A673 (cell line): Measurements from ENCODE around the gene TAF4. TPM values are rescaled to one million over a fixed set of nuclear protein-coding genes. Genes with fewer than 3 reads are reported as not detected.

ENCODE experiments used
- BruUV-seq: library from RNA; stranded (reverse); fragments of 400-500 nt; replicated peaks from 2 replicates; lab custom pipeline; 2021; lab: Mats Ljungman, UMichigan
- CTCF ChIA-PET: fragments of 300-600 bp; sonication (Branson Sonifier 250); formaldehyde crosslinking; loops from one replicate; lab custom pipeline; 2022; ENCODE audit warnings: antibody characterized with exemption; lab: Charles Lee
- POLR2A ChIA-PET: fragments of 300-600 bp; sonication (Branson Sonifier 250); formaldehyde crosslinking; loops from one replicate; lab custom pipeline; 2022; ENCODE audit warnings: antibody characterized with exemption; ENCODE audit not compliant: low non-redundant PET; lab: Charles Lee
- DNase-seq: peaks from one replicate; pipeline ENCODE4 v3.0.0-alpha.2; 2015; ENCODE audit warnings: low spot score
- H3K27ac ChIP-seq: fragments of 200-600 bp; sonication (generic); 2 replicates; pipeline ENCODE4 v1.5.1; 2016; ENCODE audit warnings: mixed run types, low read depth, mild to moderate bottlenecking, mixed read lengths, antibody characterized with exemption, low read length; ENCODE audit not compliant: poor library complexity, severe bottlenecking
- H3K27me3 ChIP-seq: fragments of 200-600 bp; sonication (generic); replicated peaks from 2 replicates; pipeline ENCODE4 v1.6.1; 2017; ENCODE audit warnings: mixed run types, low read depth, mild to moderate bottlenecking, mixed read lengths, antibody characterized with exemption, low read length; ENCODE audit not compliant: insufficient read depth, poor library complexity
- H3K36me3 ChIP-seq: fragments of 200-600 bp; sonication (generic); 2 replicates; pipeline ENCODE4 v1.6.1; 2016; ENCODE audit warnings: mixed run types, mild to moderate bottlenecking, mixed read lengths, antibody characterized with exemption, low read length; ENCODE audit not compliant: insufficient read depth, poor library complexity, severe bottlenecking
- H3K4me1 ChIP-seq: fragments of 200-600 bp; sonication (generic); 2 replicates; pipeline ENCODE4 v1.6.1; 2017; ENCODE audit warnings: mixed run types, mild to moderate bottlenecking, mixed read lengths, antibody characterized with exemption, low read length; ENCODE audit not compliant: insufficient read depth, poor library complexity, severe bottlenecking
- H3K4me3 ChIP-seq: fragments of 200-600 bp; sonication (generic); 2 replicates; pipeline ENCODE4 v1.5.1; 2016; ENCODE audit warnings: low read depth, mixed run types, mild to moderate bottlenecking, mixed read lengths, low read length; ENCODE audit not compliant: poor library complexity, severe bottlenecking
- H3K9me3 ChIP-seq: fragments of 200-600 bp; sonication (generic); 2 replicates; pipeline ENCODE4 v1.6.1; 2016; ENCODE audit warnings: mixed run types, low read depth, mild to moderate bottlenecking, mixed read lengths, antibody characterized with exemption, low read length; ENCODE audit not compliant: poor library complexity, severe bottlenecking
- CTCF ChIP-seq: fragments of 300-800, 200-600 bp; sonication (generic); conservative IDR thresholded peaks from 2 replicates; pipeline ENCODE4 v1.5.1; 2017; ENCODE audit warnings: low read depth, mild to moderate bottlenecking, antibody characterized with exemption, low read length, moderate library complexity, mixed read lengths
- EZH2 ChIP-seq: fragments of 200-600 bp; sonication (generic); IDR thresholded peaks from 2 replicates; pipeline ENCODE4 v1.6.1; 2017; ENCODE audit warnings: borderline replicate concordance, low read depth, mild to moderate bottlenecking, mixed read lengths, antibody characterized with exemption, low read length; ENCODE audit not compliant: poor library complexity, severe bottlenecking
- intact Hi-C: fragments of 100-400 bp; cut with micrococcal nuclease; formaldehyde crosslinking; loops from one replicate; pipeline ENCODE4 v1.10.0; 2022; ENCODE audit not compliant: unreplicated experiment
- microRNA-seq: library from miRNA; unstranded; fragments of <30 nt; microRNA quantifications from one replicate; pipeline ENCODE4 v1.2.0, GENCODE V29; 2021
- total RNA-seq: library from RNA; stranded (reverse); gene quantifications from 2 replicates; pipeline ENCODE4 v1.2.3, GENCODE V29; 2021

The TAF4 gene
- total RNA-seq, 1 experiment from 2014 or later: 37.0 TPM

GRCh38 chr20:61924858-61925554 is 140.7 kb downstream of the TAF4 start:
- intact Hi-C loops: no loop called here
- ChIA-PET CTCF (no interaction called here), POLR2A (no interaction called here)
- DNase-seq: no peak
- TF ChIP-seq CTCF: no peak
- no peak for TF ChIP-seq EZH2
- no peaks in the 10 kb centered on the region for H3K27me3 ChIP-seq
- no TSS peak for BruUV-seq
- H3K27ac ChIP-seq: no peak overlapping the region
- H3K9me3 ChIP-seq: no peaks in the 10 kb centered on the region
- no peaks in the 10 kb centered on the region for H3K4me1 ChIP-seq
- H3K4me3 ChIP-seq: no peak overlapping the region
- H3K36me3 ChIP-seq: no peaks in the 10 kb centered on the region

Small RNAs within 50 kb of the gene (microRNA-seq; reads per million reads assigned to microRNA genes)
- gene MIR1257 (not detected), gene MIR3195 (not detected)

Other genes starting within 250 kb of the TAF4 start
- 72.5 and 80.2 TPM in 2 replicates for gene LSM14B, start 56.6 kb upstream of the TAF4 start, total RNA-seq
- gene PSMA7, start 77.5 kb upstream of the TAF4 start, total RNA-seq: 555 and 593 TPM in 2 replicates
- gene SS18L1, start 77.9 kb upstream of the TAF4 start, total RNA-seq: 34.7 and 39.6 TPM in 2 replicates
- 40.9 and 48.1 TPM in 2 replicates for gene MTG2, start 117.1 kb upstream of the TAF4 start, total RNA-seq
- 0.22 TPM in 1 of 2 replicates, not detected in the other for gene HRH3, start 154.4 kb upstream of the TAF4 start, total RNA-seq
- 26.3 and 32.1 TPM in 2 replicates for gene OSBPL2, start 172.6 kb upstream of the TAF4 start, total RNA-seq
- 218 and 252 TPM in 2 replicates for gene ADRM1, start 237.1 kb upstream of the TAF4 start, total RNA-seq